Muscle of leg (tissue), 11 donors: Measurements from ENCODE around the gene ARHGEF39. TPM values are rescaled to one million over a fixed set of nuclear protein-coding genes. Genes with fewer than 3 reads are reported as not detected.
"Not testable (repeated sequence)": the region's sequence is repeated elsewhere in the genome, so short reads cannot be mapped to it uniquely, and the experiment has no call there.

Experiments used
- DNase-seq: peaks from one replicate; pipeline ENCODE4 v3.0.0; 2013
- H3K27ac ChIP-seq: one replicate; pipeline ENCODE4 v1.5.1; 2013; ENCODE audit warnings: mild to moderate bottlenecking, low read length, control low read depth
- H3K27me3 ChIP-seq: one replicate; pipeline ENCODE4 v1.6.1; 2013; ENCODE audit warnings: low read length; ENCODE audit not compliant: control insufficient read depth, insufficient read depth
- H3K36me3 ChIP-seq: one replicate; pipeline ENCODE4 v1.6.1; 2013; ENCODE audit warnings: low read length; ENCODE audit not compliant: control insufficient read depth, insufficient read depth
- H3K4me1 ChIP-seq: one replicate; pipeline ENCODE4 v1.6.1; 2013; ENCODE audit warnings: low read length; ENCODE audit not compliant: control insufficient read depth, insufficient read depth
- H3K4me3 ChIP-seq: one replicate; pipeline ENCODE4 v1.5.1; 2013; ENCODE audit warnings: low read length, control low read depth
- H3K9me3 ChIP-seq: replicated peaks from 2 replicates; pipeline ENCODE4 v1.6.1; 2013; ENCODE audit warnings: low read depth, low read length; ENCODE audit not compliant: control insufficient read depth
- WGBS: methylation state at CpG from one replicate; pipeline ENCODE4 v1.1.5; 2013; ENCODE audit warnings: missing lambda C conversion rate; ENCODE audit not compliant: insufficient coverage; 5-methylcytosine and 5-hydroxymethylcytosine counted together
- polyA plus RNA-seq, 8 donors: library from polyadenylated mRNA; unstranded; fragments of 120-200 nt; gene quantifications; one replicate each; pipeline versions ENCODE4 v1.2.1 to v1.2.3, GENCODE V29; 2013; ENCODE audit warnings: inconsistent platforms in 1 of 8, low replicate concordance in 1 of 8; ENCODE audit not compliant: insufficient read length in 8 of 8, insufficient read depth in 1 of 8
- total RNA-seq: library from RNA; stranded (reverse); fragments of 120-200 nt; gene quantifications from one replicate; pipeline ENCODE4 v1.2.4, GENCODE V29; 2013

ARHGEF39 gene
- total and polyA plus RNA-seq, 9 donors = 1.4 to 7.7 (median 5.5) TPM

- H3K4me1 ChIP-seq = not testable (repeated sequence)
Measured at GRCh38 chr9:35640431-35640830, 24.6 kb downstream of the ARHGEF39 start.

GRCh38 chr9:35639631-35640030 lies 25.4 kb downstream of the ARHGEF39 start:
- no peaks in the 10 kb centered on the region for H3K9me3 ChIP-seq
- WGBS = no CpG with 5 or more reads among the region's 1 CpG
- H3K27me3 ChIP-seq = no peaks in the 10 kb centered on the region
- no peaks in the 10 kb centered on the region for H3K4me1 ChIP-seq
- no peak overlapping the region for H3K4me3 ChIP-seq
- DNase-seq = no peak
- no peaks in the 10 kb centered on the region for H3K36me3 ChIP-seq
- H3K27ac ChIP-seq = no peak overlapping the region

More at GRCh38 chr9:35640431-35640830, 24.6 kb downstream of the ARHGEF39 start:
- H3K36me3 ChIP-seq, DNase-seq, H3K4me3 ChIP-seq, H3K27ac ChIP-seq, H3K9me3 ChIP-seq, H3K27me3 ChIP-seq: not testable (repeated sequence)
- WGBS = 94% methylated on average over 15 of the region's 15 CpGs

- H3K27me3 ChIP-seq, H3K27ac ChIP-seq, H3K4me1 ChIP-seq, DNase-seq, H3K36me3 ChIP-seq, H3K4me3 ChIP-seq, H3K9me3 ChIP-seq: not testable (repeated sequence)
- WGBS = no CpG with 5 or more reads among the region's 1 CpG
Measured at GRCh38 chr9:35639225-35639624, 25.8 kb downstream of the ARHGEF39 start.

GRCh38 chr9:35638751-35639150 lies 26.2 kb downstream of the ARHGEF39 start:
- H3K9me3 ChIP-seq, H3K4me1 ChIP-seq, H3K36me3 ChIP-seq, H3K4me3 ChIP-seq, H3K27me3 ChIP-seq, DNase-seq, H3K27ac ChIP-seq: not testable (repeated sequence)
- WGBS = 17% methylated on average over 1 of the region's 8 CpGs

GRCh38 chr9:35637427-35637955 lies 27.5 kb downstream of the ARHGEF39 start:
- not testable (repeated sequence) for H3K4me3 ChIP-seq, H3K36me3 ChIP-seq, H3K4me1 ChIP-seq, DNase-seq, H3K27ac ChIP-seq, H3K9me3 ChIP-seq, H3K27me3 ChIP-seq
- 90% methylated on average over 9 of the region's 9 CpGs for WGBS

- H3K9me3 ChIP-seq, H3K27me3 ChIP-seq, H3K36me3 ChIP-seq, H3K4me3 ChIP-seq, DNase-seq, H3K4me1 ChIP-seq, H3K27ac ChIP-seq: not testable (repeated sequence)
- WGBS = 95% methylated on average over 5 of the region's 6 CpGs
Measured at GRCh38 chr9:35636877-35637246, 28.1 kb downstream of the ARHGEF39 start.

GRCh38 chr9:35636135-35636876 lies 28.7 kb downstream of the ARHGEF39 start:
- Histone ChIP-seq H3K27ac (peak overlapping the region; percentile 29), H3K9me3 (no peaks in the 10 kb centered on the region), H3K4me3 (no peak overlapping the region), H3K27me3 (no peaks in the 10 kb centered on the region), H3K4me1 (no peaks in the 10 kb centered on the region), H3K36me3 (no peaks in the 10 kb centered on the region)
- WGBS = 84% methylated on average over 6 of the region's 9 CpGs
- DNase-seq = peak; percentile 62

GRCh38 chr9:35635730-35636129 lies 29.3 kb downstream of the ARHGEF39 start:
- H3K4me3 ChIP-seq = no peak overlapping the region
- DNase-seq = no peak
- no peak overlapping the region for H3K27ac ChIP-seq
- no peaks in the 10 kb centered on the region for H3K9me3 ChIP-seq
- no peaks in the 10 kb centered on the region for H3K36me3 ChIP-seq
- H3K4me1 ChIP-seq = no peaks in the 10 kb centered on the region
- no peaks in the 10 kb centered on the region for H3K27me3 ChIP-seq

- H3K9me3 ChIP-seq = no peaks in the 10 kb centered on the region
- WGBS = 78% methylated on average over 5 of the region's 5 CpGs
- H3K27ac ChIP-seq = no peak overlapping the region
- no peaks in the 10 kb centered on the region for H3K27me3 ChIP-seq
- H3K36me3 ChIP-seq = no peaks in the 10 kb centered on the region
- no peak overlapping the region for H3K4me3 ChIP-seq
- no peak for DNase-seq
- H3K4me1 ChIP-seq = no peaks in the 10 kb centered on the region
Measured at GRCh38 chr9:35629597-35629996, 35.4 kb downstream of the ARHGEF39 start.

- no peaks in the 10 kb centered on the region for H3K9me3 ChIP-seq
- DNase-seq = no peak
- H3K27me3 ChIP-seq = no peaks in the 10 kb centered on the region
- WGBS = 81% methylated on average over 4 of the region's 6 CpGs
- no peak overlapping the region for H3K4me3 ChIP-seq
- no peaks in the 10 kb centered on the region for H3K4me1 ChIP-seq
- H3K27ac ChIP-seq = no peak overlapping the region
- no peaks in the 10 kb centered on the region for H3K36me3 ChIP-seq
Measured at GRCh38 chr9:35628389-35628991, 36.5 kb downstream of the ARHGEF39 start.
